Lung (tissue), 12 donors: ENCODE measurements around the gene SAMD7. TPM values are rescaled to one million over a fixed set of nuclear protein-coding genes. Genes with fewer than 3 reads are reported as not detected.

Experiments used
- ATAC-seq: fragments of 200-7000 bp; cut with Tn5 transposase; one replicate; pipeline ENCODE4 v1.9.1; 2020; ENCODE audit warnings: moderate number of reproducible peaks; ENCODE audit not compliant: insufficient read depth, low FRiP score
- DNase-seq, 3 donors: peaks; one replicate each; pipeline ENCODE4 v3.0.0-alpha.2; 2013 to 2017
- H3K27ac ChIP-seq, 2 donors: one replicate each; pipeline ENCODE4 v1.5.1; 2013; ENCODE audit warnings: mild to moderate bottlenecking in 2 of 2, moderate library complexity in 2 of 2, control low read depth in 1 of 2, inconsistent platforms in 1 of 2, low read depth in 1 of 2, low read length in 1 of 2
- H3K27me3 ChIP-seq, 3 donors: one replicate each; pipeline ENCODE4 v1.5.1; 2013; ENCODE audit warnings: low read length in 2 of 3; ENCODE audit not compliant: control insufficient read depth in 3 of 3, insufficient read depth in 3 of 3
- H3K36me3 ChIP-seq, 4 donors: one replicate each; pipeline ENCODE4 v1.5.1; 2013; ENCODE audit warnings: low read length in 4 of 4, mild to moderate bottlenecking in 1 of 4, moderate library complexity in 1 of 4; ENCODE audit not compliant: control insufficient read depth in 4 of 4, insufficient read depth in 4 of 4
- H3K4me1 ChIP-seq, 5 donors: one replicate each; pipeline ENCODE4 v1.5.1; 2013; ENCODE audit warnings: low read length in 5 of 5, mild to moderate bottlenecking in 2 of 5, moderate library complexity in 1 of 5; ENCODE audit not compliant: control insufficient read depth in 5 of 5, insufficient read depth in 5 of 5
- H3K4me3 ChIP-seq: one replicate; pipeline ENCODE4 v1.5.1; 2013; ENCODE audit warnings: mild to moderate bottlenecking, control low read depth, moderate library complexity
- H3K9ac ChIP-seq, 2 donors: one replicate each; pipeline ENCODE4 v1.5.1; 2013; ENCODE audit warnings: low read length in 2 of 2, control low read depth in 1 of 2; ENCODE audit not compliant: insufficient read depth in 1 of 2
- H3K9me3 ChIP-seq, 4 donors: one replicate each; pipeline ENCODE4 v1.5.1; 2013; ENCODE audit warnings: low read length in 3 of 4, mild to moderate bottlenecking in 1 of 4, moderate library complexity in 1 of 4; ENCODE audit not compliant: control insufficient read depth in 4 of 4, insufficient read depth in 3 of 4
- CTCF ChIP-seq: IDR thresholded peaks from 2 replicates; pipeline ENCODE4 v1.5.1; 2012; ENCODE audit warnings: mild to moderate bottlenecking; ENCODE audit errors: control extremely low read depth, extremely low read depth
- WGBS, 2 donors: extraction: QIAGEN DNeasy Blood & Tissue Kit; methylation state at CpG; one replicate each; pipeline ENCODE4 v1.1.7; 2013; 5-methylcytosine and 5-hydroxymethylcytosine counted together
- polyA plus RNA-seq, 2 donors: library from polyadenylated mRNA; stranded (reverse); fragments of 200-250 nt; gene quantifications; one replicate each; pipeline ENCODE4 v1.2.1, GENCODE V29; 2013
- total RNA-seq, 2 donors: library from RNA; depleted of rRNA in 1 of 2; stranded (reverse); fragments of >200 nt in 1 of 2; gene quantifications; one replicate each; pipeline ENCODE4 v1.2.1, GENCODE V29; 2014 to 2021
- donor health status: control.
- donor health status: control.
- donor health status: Bipolar disorder and iron deficiency.
- donor health status: healthy.
- donor health status: DM: yes; HTN: yes; CAD: no.

Gene SAMD7
- total and polyA plus RNA-seq, 4 donors = not detected

GRCh38 chr3:169897284-169897683 is 14.1 kb upstream of the SAMD7 start:
- H3K4me1 ChIP-seq = no peaks in the 10 kb centered on the region
- DNase-seq = no peak
- H3K9me3 ChIP-seq = peaks cover 0 to 4% (median 2%) of the 10 kb centered on the region in 4 donors
- H3K36me3 ChIP-seq = no peaks in the 10 kb centered on the region
- H3K9ac ChIP-seq = no peak overlapping the region
- no peak for TF ChIP-seq CTCF
- H3K4me3 ChIP-seq = no peak overlapping the region
- WGBS, 2 donors = 92 to 98% methylated on average over 1 of the region's 1 CpG
- H3K27ac ChIP-seq = no peak overlapping the region
- no peaks in the 10 kb centered on the region for H3K27me3 ChIP-seq
- no peak for ATAC-seq

GRCh38 chr3:169901453-169901852 is 9.9 kb upstream of the SAMD7 start:
- Histone ChIP-seq H3K27ac (no peak overlapping the region), H3K36me3 (no peaks in the 10 kb centered on the region), H3K27me3 (no peaks in the 10 kb centered on the region), H3K9ac (no peak overlapping the region), H3K4me3 (no peak overlapping the region), H3K4me1 (peaks cover 0 to 9% (median 0%) of the 10 kb centered on the region in 5 donors), H3K9me3 (peaks cover 0 to 7% (median 5%) of the 10 kb centered on the region in 4 donors)
- WGBS, 2 donors = 100% methylated on average over 1 of the region's 1 CpG
- no peak for ATAC-seq
- DNase-seq = no peak
- no peak for TF ChIP-seq CTCF

- 72 to 76% methylated on average over 6 of the region's 6 CpGs for WGBS, 2 donors
- no peak for TF ChIP-seq CTCF
- Histone ChIP-seq H3K4me3 (no peak overlapping the region), H3K9ac (no peak overlapping the region), H3K4me1 (peaks cover 0 to 9% (median 0%) of the 10 kb centered on the region in 5 donors), H3K9me3 (peaks cover 0 to 7% (median 4%) of the 10 kb centered on the region in 4 donors), H3K27ac (no peak overlapping the region), H3K36me3 (no peaks in the 10 kb centered on the region), H3K27me3 (no peaks in the 10 kb centered on the region)
- DNase-seq = no peak
- ATAC-seq = no peak
Measured at GRCh38 chr3:169905404-169905803, 6.0 kb upstream of the SAMD7 start.

- no peak for DNase-seq
- no peak for TF ChIP-seq CTCF
- H3K4me3 ChIP-seq = no peak overlapping the region
Measured at GRCh38 chr3:169907476-169907875, 3.9 kb upstream of the SAMD7 start.

More at GRCh38 chr3:169907476-169907875, 3.9 kb upstream of the SAMD7 start:
- Histone ChIP-seq H3K9ac (no peak overlapping the region), H3K27me3 (no peaks in the 10 kb centered on the region), H3K27ac (no peak overlapping the region), H3K36me3 (no peaks in the 10 kb centered on the region), H3K4me1 (peaks cover 0 to 9% (median 0%) of the 10 kb centered on the region in 5 donors), H3K9me3 (peaks cover 0 to 7% (median 1%) of the 10 kb centered on the region in 4 donors)
- ATAC-seq = no peak
